Suprapubic skin (tissue), 4 donors: Measurements from ENCODE around the gene CAT. TPM values are rescaled to one million over a fixed set of nuclear protein-coding genes. Genes with fewer than 3 reads are reported as not detected.

ENCODE experiments used
- DNase-seq, 2 donors: peaks; one replicate each; pipeline ENCODE4 v3.0.0-alpha.2; 2019; ENCODE audit warnings: low spot score in 2 of 2
- H3K27ac ChIP-seq: fragments of 200-600 bp; sonication (generic); one replicate; pipeline ENCODE4 v1.5.1; 2019
- H3K27me3 ChIP-seq: fragments of 200-600 bp; sonication (generic); one replicate; pipeline ENCODE4 v1.5.1; 2019
- H3K36me3 ChIP-seq: fragments of 200-600 bp; sonication (generic); one replicate; pipeline ENCODE4 v1.5.1; 2019
- H3K4me1 ChIP-seq: fragments of 200-600 bp; sonication (generic); one replicate; pipeline ENCODE4 v1.5.1; 2019
- H3K4me3 ChIP-seq: fragments of 200-600 bp; sonication (generic); one replicate; pipeline ENCODE4 v1.5.1; 2019; ENCODE audit warnings: mild to moderate bottlenecking
- H3K9me3 ChIP-seq: fragments of 200-600 bp; sonication (generic); one replicate; pipeline ENCODE4 v1.5.1; 2019
- EP300 ChIP-seq: sonication (generic); formaldehyde crosslinking; IDR thresholded peaks from one replicate; pipeline ENCODE4 v1.6.1; 2017; ENCODE audit warnings: antibody characterized with exemption
- POLR2A ChIP-seq, 2 donors: fragments of 450-650 bp; IDR thresholded peaks; one replicate each; pipeline ENCODE4 v1.6.1; 2017; ENCODE audit warnings: antibody characterized with exemption in 2 of 2, mild to moderate bottlenecking in 2 of 2, moderate library complexity in 2 of 2
- POLR2AphosphoS5 ChIP-seq, 3 donors: sonication (generic); formaldehyde crosslinking; IDR thresholded peaks; one replicate each; pipeline ENCODE4 v1.6.1; 2017; ENCODE audit warnings: antibody characterized with exemption in 3 of 3
- WGBS: methylation state at CpG from one replicate; pipeline ENCODE4 v1.1.5; 2018; 5-methylcytosine and 5-hydroxymethylcytosine counted together
- total RNA-seq, 4 donors: library from RNA; depleted of rRNA; stranded (reverse); fragments of >200 nt; gene quantifications; one replicate each; pipeline ENCODE4 v1.1.0, GENCODE V29; 2016
- TF ChIP-seq, protein P1 (sequence below), 2 donors: fragments of 200-600 bp in 1 of 2; fragments of 450-650 bp in 1 of 2; sonication (generic) in 1 of 2; IDR thresholded peaks; one replicate each; pipeline ENCODE4 v1.5.1; 2016 to 2019; ENCODE audit warnings: antibody characterized with exemption in 2 of 2, mild to moderate bottlenecking in 1 of 2, moderate library complexity in 1 of 2

CAT gene
- total RNA-seq, 4 donors from 2014 or later: 122 to 193 (median 133) TPM

GRCh38 chr11:34478845-34479663 lies 40.3 kb downstream of the CAT start:
- Histone ChIP-seq H3K36me3 (no peaks in the 10 kb centered on the region), H3K4me1 (peaks cover 7% of the 10 kb centered on the region), H3K27me3 (no peaks in the 10 kb centered on the region), H3K27ac (no peak overlapping the region), H3K9me3 (no peaks in the 10 kb centered on the region), H3K4me3 (no peak overlapping the region)
- 74% methylated on average over 8 of the region's 8 CpGs for WGBS
- no peak for TF ChIP-seq POLR2A (IDR thresholded peaks at IDR 0.05)
- TF ChIP-seq POLR2AphosphoS5 (IDR thresholded peaks at IDR 0.05): no peak
- TF ChIP-seq, protein P1, sequence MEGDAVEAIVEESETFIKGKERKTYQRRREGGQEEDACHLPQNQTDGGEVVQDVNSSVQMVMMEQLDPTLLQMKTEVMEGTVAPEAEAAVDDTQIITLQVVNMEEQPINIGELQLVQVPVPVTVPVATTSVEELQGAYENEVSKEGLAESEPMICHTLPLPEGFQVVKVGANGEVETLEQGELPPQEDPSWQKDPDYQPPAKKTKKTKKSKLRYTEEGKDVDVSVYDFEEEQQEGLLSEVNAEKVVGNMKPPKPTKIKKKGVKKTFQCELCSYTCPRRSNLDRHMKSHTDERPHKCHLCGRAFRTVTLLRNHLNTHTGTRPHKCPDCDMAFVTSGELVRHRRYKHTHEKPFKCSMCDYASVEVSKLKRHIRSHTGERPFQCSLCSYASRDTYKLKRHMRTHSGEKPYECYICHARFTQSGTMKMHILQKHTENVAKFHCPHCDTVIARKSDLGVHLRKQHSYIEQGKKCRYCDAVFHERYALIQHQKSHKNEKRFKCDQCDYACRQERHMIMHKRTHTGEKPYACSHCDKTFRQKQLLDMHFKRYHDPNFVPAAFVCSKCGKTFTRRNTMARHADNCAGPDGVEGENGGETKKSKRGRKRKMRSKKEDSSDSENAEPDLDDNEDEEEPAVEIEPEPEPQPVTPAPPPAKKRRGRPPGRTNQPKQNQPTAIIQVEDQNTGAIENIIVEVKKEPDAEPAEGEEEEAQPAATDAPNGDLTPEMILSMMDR (IDR thresholded peaks at IDR 0.05): no peak
- TF ChIP-seq EP300: no peak
- DNase-seq: no peak

DNA sequence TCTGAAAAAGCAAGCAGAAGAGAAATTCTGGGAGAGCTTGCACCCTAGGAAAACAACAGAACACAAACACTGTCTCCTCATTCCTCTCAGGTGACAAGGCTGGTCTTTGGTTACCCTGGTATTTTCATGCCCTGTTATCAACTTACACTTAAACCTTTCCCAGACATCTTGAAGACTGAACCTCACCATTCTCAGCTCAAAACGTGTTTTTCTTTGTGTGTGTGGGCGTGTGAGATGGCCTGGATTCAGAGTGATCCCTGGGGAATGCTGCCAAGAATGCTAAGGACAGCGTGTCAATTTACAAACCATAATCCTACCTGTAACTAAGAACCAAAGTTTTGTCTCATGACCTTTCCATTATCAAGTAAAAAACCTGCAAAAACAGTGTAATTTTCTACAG lies 41.6 kb downstream of the CAT start:
- no peaks in the 10 kb centered on the region for H3K36me3 ChIP-seq
- no peaks in the 10 kb centered on the region for H3K9me3 ChIP-seq
- no peak for TF ChIP-seq POLR2A (IDR thresholded peaks at IDR 0.05)
- no peak for TF ChIP-seq POLR2AphosphoS5 (IDR thresholded peaks at IDR 0.05)
- TF ChIP-seq EP300: no peak
- TF ChIP-seq, protein P1 (IDR thresholded peaks at IDR 0.05): no peak
- H3K27ac ChIP-seq: no peak overlapping the region
- no peak for DNase-seq
- peaks cover 7% of the 10 kb centered on the region for H3K4me1 ChIP-seq
- no peaks in the 10 kb centered on the region for H3K27me3 ChIP-seq
- 25% methylated on average over 3 of the region's 3 CpGs for WGBS
- no peak overlapping the region for H3K4me3 ChIP-seq

GRCh38 chr11:34481307-34481706 lies 42.6 kb downstream of the CAT start:
- Histone ChIP-seq H3K4me1 (peaks cover 7% of the 10 kb centered on the region), H3K27me3 (no peaks in the 10 kb centered on the region), H3K9me3 (no peaks in the 10 kb centered on the region), H3K36me3 (no peaks in the 10 kb centered on the region), H3K27ac (no peak overlapping the region), H3K4me3 (no peak overlapping the region)
- DNase-seq: no peak
- TF ChIP-seq POLR2A (IDR thresholded peaks at IDR 0.05) (no peak), EP300 (no peak), POLR2AphosphoS5 (IDR thresholded peaks at IDR 0.05) (no peak)
- TF ChIP-seq, protein P1 (IDR thresholded peaks at IDR 0.05): no peak
- 77% methylated on average over 3 of the region's 3 CpGs for WGBS

DNA sequence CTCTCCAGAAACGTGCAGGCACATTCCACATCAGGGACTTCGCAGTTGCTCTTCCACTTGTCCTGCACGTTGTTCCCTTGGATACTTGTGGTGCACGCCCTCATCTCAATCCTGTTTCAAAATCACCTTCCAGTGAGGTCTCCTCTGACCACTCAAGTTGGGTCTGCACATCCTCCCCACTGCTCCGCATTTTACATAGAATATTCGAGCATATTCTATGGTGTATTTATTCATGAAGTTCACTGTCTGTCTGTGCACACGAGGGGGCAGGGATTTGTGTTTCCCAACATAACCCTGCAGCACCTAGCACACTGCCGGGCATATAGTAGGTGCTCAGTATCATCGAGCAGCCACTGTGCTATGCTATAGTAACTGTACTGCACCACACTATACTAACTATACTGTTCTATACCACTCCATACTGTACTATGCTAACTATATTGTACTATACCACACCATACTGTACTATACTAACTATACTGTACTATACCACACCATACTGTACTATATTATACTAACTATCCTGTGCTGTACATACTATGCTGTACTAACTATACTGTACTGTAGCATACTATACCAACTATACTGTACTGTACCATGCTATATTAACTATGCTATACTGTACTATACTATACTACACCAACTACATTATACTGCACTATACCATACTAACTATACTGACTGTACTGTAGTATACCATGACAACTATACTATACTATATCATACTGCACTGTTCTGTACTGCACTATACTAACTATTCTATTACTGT lies 44.6 kb downstream of the CAT start:
- no peak overlapping the region for H3K4me3 ChIP-seq
- WGBS: 91% methylated on average over 9 of the region's 9 CpGs
- no peak for DNase-seq
- no peaks in the 10 kb centered on the region for H3K36me3 ChIP-seq
- H3K4me1 ChIP-seq: peaks cover 7% of the 10 kb centered on the region
- no peak overlapping the region for H3K27ac ChIP-seq
- no peaks in the 10 kb centered on the region for H3K27me3 ChIP-seq
- TF ChIP-seq POLR2A (IDR thresholded peaks at IDR 0.05) (no peak), EP300 (no peak), POLR2AphosphoS5 (IDR thresholded peaks at IDR 0.05) (no peak)
- TF ChIP-seq, protein P1 (IDR thresholded peaks at IDR 0.05): no peak
- H3K9me3 ChIP-seq: no peaks in the 10 kb centered on the region

DNA sequence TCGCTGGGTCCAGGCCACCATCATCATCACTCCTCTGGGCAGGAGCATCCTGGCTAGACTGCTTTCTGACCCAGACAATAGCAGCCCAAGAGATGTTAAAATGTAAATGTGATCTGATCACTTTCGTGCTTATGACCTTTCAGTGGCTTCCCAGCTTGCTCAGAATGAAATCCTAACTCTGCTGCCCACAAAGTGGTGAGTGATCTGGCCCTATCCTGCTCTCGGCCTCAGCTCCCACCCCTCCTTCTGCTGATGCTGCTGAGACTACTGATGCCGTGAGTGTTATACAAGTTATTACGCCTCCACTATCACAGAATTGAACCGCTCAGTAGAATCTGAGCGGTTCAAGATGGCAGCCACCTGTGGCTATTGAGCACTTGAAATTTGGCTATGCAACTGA lies 48.7 kb downstream of the CAT start:
- no peak for TF ChIP-seq POLR2AphosphoS5 (IDR thresholded peaks at IDR 0.05)
- TF ChIP-seq, protein P1 (IDR thresholded peaks at IDR 0.05): no peak
- TF ChIP-seq POLR2A (IDR thresholded peaks at IDR 0.05): no peak
- TF ChIP-seq EP300: no peak
- Histone ChIP-seq H3K27ac (no peak overlapping the region), H3K36me3 (no peaks in the 10 kb centered on the region), H3K4me3 (no peak overlapping the region), H3K9me3 (no peaks in the 10 kb centered on the region), H3K27me3 (no peaks in the 10 kb centered on the region), H3K4me1 (no peaks in the 10 kb centered on the region)
- WGBS: 94% methylated on average over 7 of the region's 7 CpGs
- no peak for DNase-seq
